Renal cortex interstitium (tissue), 11 donors: ENCODE results near the gene EFHD1. TPM values are rescaled to one million over a fixed set of nuclear protein-coding genes. Genes with fewer than 3 reads are reported as not detected.
"Not testable (repeated sequence)": the region's sequence is repeated elsewhere in the genome, so short reads cannot be mapped to it uniquely, and the experiment has no call there.

Experiments used
- DNase-seq, 11 donors: peaks; one replicate each; pipeline ENCODE4 v3.0.0-alpha.2; 2013; ENCODE audit warnings: low read depth in 9 of 11, low spot score in 4 of 11; ENCODE audit errors: extremely low read depth in 1 of 11
- polyA plus RNA-seq, 3 donors: library from polyadenylated mRNA; unstranded; fragments of 120-200 nt; gene quantifications; one replicate each; pipeline ENCODE4 v1.2.1, GENCODE V29; 2013; ENCODE audit not compliant: insufficient read length in 3 of 3

Gene EFHD1
- polyA plus RNA-seq, 3 donors: 52.4 to 73.1 (median 66.4) TPM

DNA sequence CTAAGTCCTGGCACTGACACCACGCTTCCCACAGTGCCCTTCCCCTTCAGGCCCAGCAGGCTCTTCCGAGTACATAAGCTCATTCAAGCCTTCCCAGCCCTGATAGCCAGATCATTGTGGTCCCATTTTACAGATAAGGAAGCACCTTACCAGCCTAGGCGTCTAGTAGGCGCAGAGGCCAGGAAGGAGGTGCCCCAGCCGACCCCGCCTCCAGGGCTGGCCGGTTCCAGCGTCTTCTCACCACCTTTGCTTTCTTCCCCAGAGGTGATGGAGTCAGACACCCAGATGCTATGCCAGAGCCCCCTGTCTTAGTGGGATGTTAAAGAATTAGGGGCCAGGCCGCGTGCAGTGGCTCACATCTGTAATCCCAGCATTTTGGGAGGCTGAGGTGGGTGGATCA lies 28.9 kb upstream of the EFHD1 start:
- no peak for DNase-seq

- no peak for DNase-seq
Measured at GRCh38 chr2:232607011-232607410, 26.4 kb upstream of the EFHD1 start.

- DNase-seq: no peak
Measured at GRCh38 chr2:232609607-232610006, 23.8 kb upstream of the EFHD1 start.

GRCh38 chr2:232610081-232610480 lies 23.3 kb upstream of the EFHD1 start:
- no peak for DNase-seq

GRCh38 chr2:232611061-232611460 lies 22.3 kb upstream of the EFHD1 start:
- DNase-seq: no peak

- DNase-seq: peak in 1 of 11 donors; percentile 9
Measured at GRCh38 chr2:232611559-232612218, 21.7 kb upstream of the EFHD1 start.

DNA sequence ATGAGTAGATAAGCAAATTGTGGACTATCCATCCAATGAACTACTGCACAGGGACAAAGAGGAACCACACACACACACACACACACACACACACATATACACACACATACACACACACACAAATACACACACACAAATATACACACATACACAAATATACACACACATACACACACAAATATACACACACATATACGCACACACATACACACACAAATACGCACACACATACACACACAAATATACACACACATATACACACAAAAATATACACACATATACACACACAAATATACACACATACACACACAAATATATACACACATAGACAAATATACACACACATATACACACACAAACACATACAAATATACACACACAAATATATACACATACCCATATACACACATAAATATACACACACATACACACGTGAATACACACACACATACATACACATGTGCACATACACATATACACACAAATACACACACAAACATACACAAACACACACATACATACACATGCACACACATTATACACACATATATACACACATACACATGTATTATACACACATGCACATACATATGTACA lies 19.8 kb upstream of the EFHD1 start:
- DNase-seq: no peak

DNA sequence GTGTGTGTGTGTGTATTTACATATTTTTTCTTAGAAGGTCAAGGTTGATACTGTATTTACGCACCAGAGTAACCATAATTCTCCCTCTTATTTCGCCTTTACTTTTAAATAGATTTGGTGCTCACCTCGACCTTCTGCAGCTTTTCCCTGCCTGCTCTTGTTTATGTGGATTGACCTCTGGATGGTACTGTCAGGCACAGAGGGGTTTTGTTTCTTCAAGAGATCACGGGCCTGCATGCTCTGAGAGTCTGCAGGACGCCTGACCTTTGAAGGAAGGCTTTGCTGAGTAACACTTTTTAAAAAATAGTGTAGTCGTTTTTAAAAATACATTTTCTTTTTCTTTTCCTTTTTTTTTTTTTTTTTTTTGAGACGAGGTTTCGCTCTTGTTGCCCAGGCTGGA lies 18.1 kb upstream of the EFHD1 start:
- DNase-seq: no peak

- no peak for DNase-seq
Measured at GRCh38 chr2:232621186-232621585, 12.2 kb upstream of the EFHD1 start.

DNA sequence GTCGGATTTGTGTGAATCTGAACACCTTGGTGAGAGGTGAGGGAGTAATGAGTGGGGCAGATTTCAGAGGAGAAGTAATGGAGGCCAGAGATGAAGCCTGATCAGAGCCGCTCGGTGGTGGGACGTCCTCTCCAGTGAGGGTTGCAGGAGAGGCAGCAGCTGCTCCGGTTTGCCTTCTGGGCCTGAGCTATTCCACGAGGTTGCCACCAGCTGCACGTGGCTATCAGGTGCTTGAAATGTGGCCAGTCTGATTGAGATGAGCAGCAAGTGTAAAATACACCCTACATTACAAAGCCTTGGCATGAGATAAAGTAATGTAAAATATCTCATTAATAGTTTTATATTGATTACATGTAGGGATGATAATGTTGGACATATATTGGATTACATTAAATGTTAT lies 10.8 kb upstream of the EFHD1 start:
- no peak for DNase-seq

- no peak for DNase-seq
Measured at GRCh38 chr2:232623768-232624765, 9.3 kb upstream of the EFHD1 start.

- no peak for DNase-seq
Measured at GRCh38 chr2:232626584-232626983, 6.8 kb upstream of the EFHD1 start.

DNA sequence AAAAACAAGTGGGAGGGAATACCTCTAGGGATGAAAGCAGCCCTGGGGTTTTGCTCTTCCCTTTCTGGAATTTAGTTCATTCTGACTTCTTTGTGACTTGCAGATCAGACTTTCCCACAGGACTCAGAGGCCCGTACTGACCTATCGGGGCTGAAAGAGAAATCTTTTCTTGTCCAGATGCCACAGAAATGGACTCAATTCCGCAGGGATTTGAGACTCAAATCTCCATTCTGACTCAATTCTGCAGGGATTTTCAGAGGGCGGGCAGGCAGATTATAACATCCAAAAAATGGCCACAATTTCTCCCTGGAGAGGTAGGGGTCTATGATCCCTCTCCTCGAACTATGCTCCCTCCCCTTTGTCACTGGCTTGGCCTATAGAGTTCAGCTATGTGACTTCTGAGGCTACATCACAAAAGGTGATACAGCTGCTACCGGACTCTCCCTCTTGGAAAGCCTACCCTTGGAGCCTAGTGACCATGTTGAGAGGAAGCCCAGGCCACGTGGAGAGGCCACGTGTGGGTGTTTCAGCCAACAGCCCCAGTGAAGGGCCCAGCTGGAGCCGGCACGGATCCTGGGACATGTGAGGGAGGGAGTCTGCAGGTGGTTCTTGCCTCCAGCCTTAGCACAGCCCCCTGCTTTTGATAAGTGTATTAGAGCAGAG lies 4.8 kb upstream of the EFHD1 start:
- DNase-seq: no peak

GRCh38 chr2:232629129-232629475 lies 4.3 kb upstream of the EFHD1 start:
- no peak for DNase-seq

GRCh38 chr2:232632229-232632903 lies 1.0 kb upstream of the EFHD1 start:
- DNase-seq: no peak

- DNase-seq: peak in 5 of 11 donors; percentile 25 to 45 (median 34)
Measured at GRCh38 chr2:232632904-232633412, 446 bp upstream of the EFHD1 start.

- DNase-seq: peak in 4 of 11 donors; percentile 18 to 38 (median 28)
Measured at GRCh38 chr2:232634206-232635150, 1.1 kb downstream of the EFHD1 start.

DNA sequence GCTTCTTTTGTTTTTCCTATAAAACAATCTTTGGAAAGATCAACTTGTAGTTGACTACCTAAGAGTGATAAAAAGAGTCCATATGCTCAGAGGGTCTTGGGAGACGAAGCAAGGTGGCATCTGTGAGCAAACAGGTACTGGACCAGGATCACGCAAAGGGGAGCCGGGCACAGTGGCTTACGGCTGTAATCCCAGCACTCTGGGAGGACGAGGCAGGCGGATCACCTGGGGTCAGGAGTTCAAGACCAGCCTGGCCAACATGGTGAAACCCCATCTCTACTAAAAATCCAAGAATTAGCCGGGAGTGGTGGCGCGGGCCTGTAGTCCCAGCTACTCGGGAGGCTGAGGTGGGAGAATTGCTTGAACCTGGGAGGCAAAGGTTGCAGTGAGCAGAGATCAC lies 2.0 kb downstream of the EFHD1 start:
- DNase-seq: not testable (repeated sequence)
